HG02763 (cell line): ENCODE results near the gene VWF.
"Not testable (repeated sequence)": the region's sequence is repeated elsewhere in the genome, so short reads cannot be mapped to it uniquely, and the experiment has no call there.

Experiments used
- ATAC-seq: cut with Tn5 transposase; IDR thresholded peaks from one replicate; pipeline ENCODE4 v1.9.1; 2021; ENCODE audit warnings: mild to moderate bottlenecking, moderate library complexity; ENCODE audit not compliant: unreplicated experiment

Gene VWF

DNA sequence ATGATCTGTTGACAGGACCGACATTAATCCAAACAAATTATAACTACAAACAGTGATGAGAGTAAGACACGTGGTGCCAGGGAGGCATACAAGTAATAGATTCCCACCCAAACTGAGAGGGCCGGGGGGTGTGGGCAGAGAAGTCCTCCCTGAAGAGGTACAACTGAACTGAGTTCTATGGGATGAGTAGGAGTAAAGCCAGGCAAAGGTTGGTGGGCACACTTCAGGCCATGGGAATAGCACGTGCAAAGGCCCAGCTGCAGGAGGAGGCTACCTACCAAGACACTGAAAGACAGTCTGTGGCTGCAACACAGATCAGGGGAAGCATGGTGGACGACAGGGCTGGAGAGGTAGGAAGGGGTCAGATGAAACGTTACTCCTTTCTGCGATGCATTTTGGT, 22.0 kb upstream of the VWF start:
- ATAC-seq: no peak

DNA sequence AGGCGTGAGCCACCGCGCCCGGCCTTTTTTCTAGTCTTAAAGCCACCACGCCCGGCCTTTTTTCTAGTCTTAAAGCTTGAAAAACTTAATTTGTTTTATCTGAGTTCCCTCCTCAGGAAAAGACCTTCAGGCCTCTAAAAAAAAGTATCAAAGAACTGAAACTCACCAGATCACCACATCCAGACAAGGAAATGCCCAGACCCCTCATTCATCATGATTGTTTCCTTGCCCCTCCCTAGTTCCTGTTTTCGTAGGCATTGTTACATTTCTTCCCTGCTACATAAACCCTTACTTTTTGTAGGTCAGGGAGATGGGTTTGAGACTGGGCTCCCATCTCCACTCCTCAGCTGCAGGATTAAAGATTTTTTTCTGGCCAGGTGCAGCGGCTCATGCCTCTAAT, 21.1 kb upstream of the VWF start:
- ATAC-seq: no peak

DNA sequence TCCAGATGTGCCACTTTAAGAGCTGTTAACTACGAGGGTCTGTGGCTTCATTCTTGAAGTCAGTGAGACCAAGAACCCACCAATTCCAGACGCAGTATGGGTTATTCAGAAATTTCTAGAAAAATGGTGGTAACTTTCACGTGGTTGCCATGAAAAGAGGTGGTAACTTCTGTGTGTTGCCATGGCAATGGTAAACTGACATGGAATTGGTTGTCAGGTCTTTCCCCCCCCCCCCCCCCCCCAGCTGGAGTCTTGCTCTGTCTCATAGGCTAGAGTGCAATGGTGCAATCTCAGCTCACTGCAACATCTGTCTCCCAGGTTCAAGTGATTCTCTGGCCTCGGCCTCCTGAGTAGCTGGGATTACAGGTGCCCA, 18.8 kb upstream of the VWF start:
- ATAC-seq: no peak

DNA sequence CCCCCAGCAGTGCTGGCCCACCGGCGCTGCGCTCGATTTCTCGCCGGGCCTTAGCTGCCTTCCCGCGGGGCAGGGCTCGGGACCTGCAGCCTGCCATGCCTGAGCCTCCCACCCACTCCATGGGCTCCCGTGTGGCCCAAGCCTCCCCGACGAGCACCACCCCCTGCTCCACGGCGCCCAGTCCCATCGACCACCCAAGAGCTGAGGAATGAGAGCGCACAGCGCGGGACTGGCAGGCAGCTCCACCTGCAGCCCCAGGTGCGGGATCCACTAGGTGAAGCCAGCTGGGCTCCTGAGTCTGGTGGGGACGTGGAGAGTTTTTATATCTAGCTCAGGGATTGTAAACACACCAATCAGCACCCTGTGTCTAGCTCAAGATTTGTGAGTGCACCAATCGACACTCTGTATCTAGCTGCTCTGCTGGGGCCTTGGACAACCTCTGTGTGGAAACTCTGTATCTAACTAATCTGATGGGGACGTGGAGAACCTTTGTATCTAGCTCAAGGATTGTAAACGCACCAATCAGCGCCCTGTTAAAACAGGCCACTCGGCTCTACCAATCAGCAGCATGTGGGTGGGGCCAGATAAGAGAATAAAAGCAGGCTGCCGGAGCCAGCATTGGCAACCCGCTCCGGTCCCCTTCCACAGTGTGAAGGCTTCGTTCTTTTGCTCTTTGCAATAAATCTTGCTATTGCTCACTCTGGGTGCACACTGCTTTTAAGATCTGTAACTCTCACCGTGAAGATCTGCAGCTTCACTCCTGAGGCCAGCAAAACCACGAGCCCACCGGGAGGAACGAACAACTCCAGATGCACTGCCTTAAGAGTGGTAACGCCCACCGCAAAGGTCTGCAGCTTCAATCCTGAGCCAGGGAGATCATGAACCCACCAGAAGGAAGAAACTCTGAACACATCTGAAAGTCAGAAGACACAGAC, 18.2 kb upstream of the VWF start:
- not testable (repeated sequence) for ATAC-seq

DNA sequence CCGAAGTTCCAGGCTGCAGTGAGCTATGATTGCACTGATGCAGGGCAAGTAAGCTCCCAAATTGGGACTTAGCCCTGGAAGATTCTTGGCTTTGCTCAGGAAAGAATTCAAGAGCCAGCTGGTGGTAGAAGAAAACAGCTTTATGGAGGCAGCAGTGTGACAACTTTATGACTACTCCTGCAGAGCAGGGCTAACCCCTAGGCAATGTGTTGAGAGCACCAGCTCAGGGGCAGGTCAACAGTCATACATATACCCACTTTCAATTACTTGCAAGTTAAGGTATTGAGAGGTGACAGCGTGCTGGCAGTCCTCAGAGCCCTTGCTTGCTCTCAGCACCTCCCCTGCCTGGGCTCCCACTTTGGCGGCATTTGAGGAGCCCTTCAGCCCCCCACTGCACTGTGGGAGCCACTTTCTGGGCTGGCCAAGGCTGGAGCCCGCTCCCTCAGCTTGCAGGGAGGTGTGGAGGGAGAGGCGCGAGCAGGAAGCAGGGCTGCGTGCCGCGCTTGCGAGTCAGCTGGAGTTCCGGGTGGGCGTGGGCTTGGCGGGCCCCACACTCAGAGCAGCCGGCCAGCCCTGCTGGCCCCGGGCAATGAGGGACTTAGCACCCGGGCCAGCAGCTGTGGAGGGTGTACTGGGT, 17.4 kb upstream of the VWF start:
- not testable (repeated sequence) for ATAC-seq

DNA sequence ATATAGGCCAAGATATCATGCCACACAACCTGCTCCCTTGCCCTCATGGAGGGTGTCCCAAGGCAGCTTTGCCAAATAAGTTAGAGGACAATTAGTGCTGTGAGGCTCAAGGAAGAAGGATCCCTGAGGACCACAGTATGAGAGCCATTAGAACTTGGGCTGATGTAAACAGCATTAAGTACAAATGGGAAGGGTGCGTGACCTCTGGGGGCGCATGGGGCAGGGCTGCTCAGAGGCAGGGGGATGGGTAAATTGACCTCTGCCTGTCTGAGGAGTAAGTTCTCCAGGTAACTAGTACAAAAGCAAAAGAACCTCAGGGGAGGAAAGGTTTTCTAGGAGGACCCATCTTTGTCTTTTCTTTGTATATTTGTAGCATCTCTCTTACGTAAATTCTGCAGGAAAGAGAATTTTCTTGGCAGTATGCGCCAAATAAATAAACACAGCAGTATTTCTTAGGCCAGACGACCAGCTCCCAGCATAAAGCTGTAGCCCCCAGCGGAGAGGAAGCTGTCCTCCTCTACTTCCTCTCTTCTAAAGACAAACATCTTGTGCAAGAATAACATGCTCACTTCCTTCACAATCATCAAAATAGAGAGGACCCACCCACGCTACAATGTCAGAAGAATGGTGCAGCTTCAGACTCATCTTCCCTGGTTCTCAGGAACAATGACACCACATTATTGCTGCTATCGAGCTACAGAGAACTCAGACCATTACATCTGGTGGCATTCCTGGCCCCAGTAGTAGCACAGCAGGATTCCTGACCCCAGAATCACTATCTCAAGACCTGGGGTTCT, 16.4 kb upstream of the VWF start:
- no peak for ATAC-seq

DNA sequence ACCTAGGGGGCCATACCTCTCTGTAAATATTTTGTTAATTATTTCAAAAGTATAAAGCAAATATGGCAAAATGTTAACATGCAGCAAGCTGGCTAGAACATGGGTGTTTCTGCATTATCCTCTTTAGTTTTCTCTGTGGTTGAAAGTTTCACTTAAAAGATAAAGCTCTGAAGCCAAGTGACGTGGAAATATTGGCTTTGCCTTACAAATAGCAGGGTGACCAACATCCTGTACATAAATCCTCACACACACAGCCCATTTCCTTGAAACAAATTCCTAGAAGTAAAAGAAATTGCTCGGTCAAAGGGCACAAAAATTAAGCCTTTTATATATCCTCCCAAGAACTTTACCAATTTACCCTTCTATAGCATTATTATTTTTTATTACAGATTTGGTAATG, 10.6 kb upstream of the VWF start:
- no peak for ATAC-seq

DNA sequence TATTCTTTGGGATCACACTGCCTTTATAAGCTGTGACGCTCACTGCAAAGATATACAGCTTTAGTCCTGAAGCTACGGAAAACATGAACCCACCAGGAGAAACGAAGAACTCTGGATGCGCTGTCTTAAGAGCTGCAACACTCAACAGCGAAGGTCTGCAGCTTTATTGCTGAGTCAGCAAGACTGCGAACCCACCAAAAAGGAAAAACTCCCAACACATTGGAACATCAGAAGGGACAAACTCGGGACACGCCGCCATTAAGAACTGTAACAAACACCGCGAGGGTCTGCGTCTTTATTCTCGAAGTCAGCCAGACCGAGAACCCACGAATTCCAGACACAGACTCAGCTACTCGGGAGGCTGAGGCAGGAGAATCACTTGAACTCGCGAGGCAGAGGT, 9.2 kb upstream of the VWF start:
- no peak for ATAC-seq

DNA sequence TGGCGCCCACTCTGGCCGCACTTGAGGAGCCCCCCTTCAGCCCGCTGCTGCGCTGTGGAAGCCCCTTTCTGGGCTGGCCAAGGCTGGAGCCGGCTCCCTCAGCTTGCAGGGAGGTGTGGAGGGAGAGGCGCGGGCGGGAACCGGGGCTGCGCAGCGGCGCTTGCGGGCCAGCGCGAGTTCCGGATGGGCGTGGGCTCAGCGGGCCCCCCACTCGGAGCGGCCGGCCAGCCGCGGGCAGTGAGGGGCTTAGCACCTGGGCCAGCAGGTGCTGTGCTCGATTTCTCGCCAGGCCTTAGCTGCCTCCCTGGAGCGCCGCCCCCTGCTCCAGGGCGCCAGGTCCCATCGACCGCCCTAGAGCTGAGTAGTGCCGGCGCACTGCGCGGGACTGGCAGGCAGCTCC, 8.0 kb upstream of the VWF start:
- no peak for ATAC-seq

DNA sequence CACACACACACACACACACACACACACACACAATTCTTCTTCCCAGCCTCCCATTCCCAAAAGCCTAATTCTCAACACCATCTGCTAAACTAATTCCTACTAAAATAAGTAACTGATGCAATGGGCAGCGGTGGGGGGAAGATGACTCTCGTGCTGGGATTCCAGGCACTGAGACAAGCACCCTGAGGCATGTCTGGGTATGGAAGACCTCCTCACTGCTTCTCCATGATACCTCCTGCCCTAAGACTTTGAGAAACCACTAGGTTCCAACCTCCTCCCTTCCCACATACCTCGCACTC, 789 bp upstream of the VWF start:
- ATAC-seq: no peak

DNA sequence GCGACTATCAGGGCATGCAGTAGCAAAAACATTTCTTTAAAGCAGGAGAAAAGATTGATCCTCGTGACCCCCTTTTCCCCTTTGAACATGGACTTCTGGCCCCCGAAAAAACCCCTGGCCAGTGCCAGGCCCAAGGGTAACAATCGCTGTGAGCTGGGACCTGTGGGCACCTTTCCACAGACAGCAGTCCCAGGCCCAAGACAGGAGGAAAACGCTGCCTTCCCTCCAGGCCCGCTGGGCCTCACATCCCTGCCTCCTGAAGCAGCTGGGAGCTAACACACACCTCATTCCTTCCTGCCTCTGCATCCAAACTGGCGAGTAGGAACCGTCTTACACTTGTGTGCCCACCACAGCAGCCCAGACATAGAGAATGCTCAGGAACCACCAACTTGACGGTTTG, 1.2 kb downstream of the VWF start:
- ATAC-seq: no peak

DNA sequence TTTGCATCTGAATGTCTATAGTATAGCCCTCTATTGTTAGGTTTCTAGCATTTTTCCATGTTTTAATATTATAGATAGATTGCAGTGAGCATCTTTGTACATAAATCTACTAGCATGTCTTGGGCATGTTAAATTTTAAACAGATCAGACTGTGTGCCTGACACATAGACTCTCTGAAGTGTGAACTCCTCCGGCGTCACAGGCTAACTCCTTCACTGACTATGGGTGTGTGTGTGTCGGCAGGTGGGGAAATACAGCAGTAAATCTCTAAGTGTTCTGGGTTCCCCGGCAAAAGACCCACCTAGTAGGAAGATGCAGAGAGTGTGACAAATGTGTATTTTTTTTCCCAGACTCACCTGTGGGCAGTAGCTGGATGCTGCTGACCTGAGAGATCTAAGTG, 2.3 kb downstream of the VWF start:
- no peak for ATAC-seq

DNA sequence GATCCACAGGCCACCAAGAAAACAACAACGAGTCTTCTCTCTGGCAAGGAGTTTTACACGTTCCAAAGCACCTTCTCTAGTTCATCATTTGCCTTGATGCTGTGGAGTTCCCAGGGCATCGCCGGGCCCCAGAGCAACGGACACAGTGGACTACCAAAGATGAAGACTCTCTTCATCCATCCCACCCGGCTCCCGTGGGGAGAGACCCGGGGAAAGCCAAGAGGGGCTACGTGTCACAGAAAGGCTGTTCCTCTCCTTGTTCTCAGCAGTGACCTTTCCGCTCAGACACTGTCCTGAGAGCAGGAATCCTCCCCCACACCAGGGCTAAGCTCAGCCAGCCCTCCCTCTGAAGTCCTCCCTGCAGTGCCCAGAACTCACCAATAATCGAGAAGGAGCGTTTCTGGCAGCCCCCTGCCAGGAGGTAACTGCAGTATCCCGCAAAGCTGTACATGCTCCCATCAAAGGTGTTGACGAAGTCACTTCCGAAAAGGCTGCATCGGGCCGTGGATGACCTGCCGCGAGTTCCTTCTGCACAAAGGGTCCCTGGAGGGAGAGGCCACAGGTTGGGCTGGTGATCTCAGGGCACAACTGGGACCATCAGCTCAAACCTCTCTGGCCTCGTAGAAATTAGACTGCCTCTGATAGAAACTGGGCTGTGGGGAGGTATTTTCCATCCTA, 3.5 kb downstream of the VWF start:
- ATAC-seq: no peak

DNA sequence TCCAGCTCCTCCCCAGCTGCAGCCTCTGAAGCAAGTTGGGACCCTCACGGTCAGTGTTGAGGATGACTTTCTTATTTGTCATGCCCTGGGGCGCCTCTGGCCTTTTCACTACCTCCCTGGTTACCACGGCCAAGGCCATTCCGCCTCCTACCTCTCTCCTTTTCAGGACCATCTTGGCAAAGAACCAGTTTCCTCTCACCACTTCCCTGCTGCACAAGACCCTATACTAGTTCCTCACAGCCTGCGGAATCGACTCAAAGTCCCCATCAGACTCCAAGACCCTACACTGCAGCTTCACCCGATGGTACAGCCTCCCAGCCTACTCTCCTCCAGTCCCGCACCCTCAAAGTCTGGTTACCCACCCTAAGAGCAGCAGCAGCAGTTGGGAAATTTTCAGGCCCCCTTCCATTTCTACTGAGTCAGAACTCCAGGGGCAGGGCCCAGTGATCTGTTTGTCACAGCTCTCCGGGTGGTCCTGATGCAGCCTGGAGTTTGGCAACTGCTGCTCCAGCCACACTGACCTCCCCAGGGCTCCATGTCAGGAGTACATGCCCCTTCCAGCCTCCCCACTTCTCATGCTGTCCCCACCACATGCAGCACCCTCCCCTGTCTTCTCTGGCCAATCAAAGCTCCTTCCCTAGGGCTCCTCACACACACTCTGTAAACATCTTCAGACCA, 5.4 kb downstream of the VWF start:
- no peak for ATAC-seq

DNA sequence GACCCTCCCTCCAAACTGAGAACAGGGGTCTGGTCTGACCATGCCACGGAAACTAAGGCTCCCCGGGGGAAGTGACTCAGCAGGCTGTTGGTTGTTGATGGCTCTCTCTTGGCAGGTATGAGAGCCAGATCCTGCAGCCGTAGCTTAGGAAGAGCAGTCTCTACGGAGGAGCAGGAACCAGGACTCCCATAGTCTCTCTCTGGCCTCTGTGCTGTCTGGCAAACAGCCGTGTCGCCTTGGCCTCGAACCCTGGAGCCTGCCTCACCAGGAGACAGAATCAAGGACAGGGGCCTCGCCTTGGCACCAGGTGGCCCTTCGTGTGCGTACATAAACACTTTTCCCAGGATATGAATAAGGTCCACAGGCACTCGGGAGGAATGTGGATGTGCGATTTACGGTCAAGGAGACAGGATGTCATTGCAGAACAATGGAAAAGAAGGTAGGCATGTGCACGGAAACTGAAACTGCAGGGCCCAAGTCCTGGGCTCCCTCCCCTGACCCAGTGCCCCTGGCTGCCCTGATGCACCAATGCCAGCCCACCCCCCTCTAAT, 7.9 kb downstream of the VWF start:
- ATAC-seq: no peak

DNA sequence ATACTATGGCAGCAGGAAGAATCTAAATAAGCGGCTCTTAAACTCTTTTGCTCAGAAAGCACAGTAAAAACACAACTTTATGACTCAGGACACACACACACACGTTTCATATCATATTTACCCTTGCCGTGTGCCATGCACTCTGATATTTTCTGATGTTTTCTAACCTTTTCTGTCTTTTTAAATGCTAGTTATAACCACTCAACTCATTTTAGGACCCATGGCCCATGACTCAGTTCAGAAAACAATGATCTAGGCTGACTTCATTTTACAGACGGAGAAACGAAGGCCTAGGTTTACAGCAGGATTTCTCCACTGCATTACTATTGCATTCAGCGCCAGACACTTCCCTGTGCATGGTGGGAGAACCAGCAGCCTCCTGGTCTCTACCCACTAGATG, 9.1 kb downstream of the VWF start:
- ATAC-seq: no peak

DNA sequence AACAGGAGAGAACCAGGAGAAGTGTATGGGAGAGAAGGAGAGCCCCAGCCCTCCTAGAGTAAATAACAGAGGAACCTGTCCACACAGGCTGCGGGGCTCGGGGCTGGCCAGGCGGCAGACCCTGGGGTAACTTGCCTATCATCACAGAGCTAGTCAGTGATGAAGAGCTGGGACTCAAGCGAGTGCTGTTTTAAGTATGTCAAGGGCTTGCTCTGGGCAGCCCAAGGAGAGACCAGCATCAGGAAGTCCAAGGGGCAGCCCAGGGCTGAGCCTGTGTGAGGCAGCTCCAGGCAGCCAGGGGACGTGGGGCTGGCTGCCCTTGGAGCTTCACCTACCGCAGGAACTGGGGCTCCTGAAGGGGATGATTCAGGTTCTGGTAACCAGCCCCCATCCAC, 10.0 kb downstream of the VWF start:
- ATAC-seq: no peak

DNA sequence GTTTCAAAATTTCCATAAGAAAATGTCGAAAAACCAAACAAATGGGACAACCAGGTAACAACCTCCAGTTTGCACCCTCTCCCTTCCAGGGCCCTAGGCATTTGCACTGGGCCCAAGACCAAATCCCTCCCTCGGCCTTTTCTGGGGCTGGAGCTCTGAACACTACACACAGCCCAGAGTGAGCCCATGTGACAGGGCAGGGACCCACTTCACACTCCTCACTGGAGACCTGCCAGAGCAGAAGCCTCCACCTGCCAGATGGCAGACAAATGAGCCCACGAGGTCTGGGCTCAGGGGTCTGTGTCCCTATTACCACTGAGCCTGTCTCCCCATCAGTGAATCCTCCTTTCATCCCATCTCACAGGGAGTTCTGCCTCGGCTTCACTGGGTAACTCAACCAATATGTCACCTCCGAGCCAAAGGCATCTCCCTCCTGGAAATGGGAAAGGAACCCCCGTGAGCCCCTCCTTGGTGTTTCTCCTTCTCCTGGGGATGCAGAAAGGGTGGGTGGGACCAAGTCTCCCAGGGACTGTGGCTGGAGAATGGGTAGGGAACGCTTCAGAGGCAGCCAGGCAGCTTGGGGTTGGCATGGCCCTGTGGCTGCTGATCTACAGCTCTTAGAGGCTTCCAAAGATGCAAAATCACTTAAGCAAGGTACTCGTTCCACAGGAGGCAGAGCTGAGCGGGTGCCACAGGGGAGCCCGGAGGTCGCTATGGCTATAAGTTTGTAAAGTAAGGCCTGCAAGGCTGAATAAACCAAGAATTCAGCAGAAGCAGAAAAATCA, 10.6 kb downstream of the VWF start:
- no peak for ATAC-seq

DNA sequence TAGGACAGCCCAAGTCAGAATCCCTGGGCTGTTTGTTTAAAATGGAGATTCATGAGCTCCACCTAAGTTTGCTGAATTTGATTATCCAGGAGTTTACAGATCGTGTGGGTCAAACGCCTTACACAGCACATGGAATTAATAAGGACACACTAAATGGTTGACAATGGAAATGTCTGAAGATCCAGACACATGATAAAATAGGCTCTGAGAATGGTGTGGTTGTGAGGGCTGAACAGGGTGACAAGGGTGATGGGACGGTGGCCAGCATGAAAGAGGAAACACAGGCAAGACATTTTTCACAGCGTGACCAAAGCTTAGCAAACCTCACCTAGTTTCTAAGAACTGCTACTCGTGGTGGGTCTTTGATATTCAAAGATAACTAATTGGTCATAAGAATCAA, 12.5 kb downstream of the VWF start:
- ATAC-seq: no peak

DNA sequence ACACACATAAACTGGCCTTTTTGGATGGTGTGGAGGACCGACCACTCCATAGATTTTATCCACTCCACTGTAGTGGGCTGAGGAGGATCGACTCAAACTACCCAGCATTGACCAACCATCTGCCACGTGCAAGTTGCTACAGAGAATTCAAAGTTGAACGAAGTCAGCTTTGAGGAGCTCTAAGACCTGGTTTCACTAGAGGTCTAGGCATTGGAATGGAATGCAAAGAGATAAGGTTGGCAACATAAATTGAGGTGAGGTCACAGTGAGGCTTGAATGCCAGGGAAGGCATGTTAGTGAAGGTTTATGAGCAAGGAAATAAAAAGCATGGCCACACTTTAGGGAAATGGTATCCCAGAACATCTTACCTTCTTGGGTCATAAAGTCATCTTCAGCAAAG, 14.5 kb downstream of the VWF start:
- ATAC-seq: no peak
